HG02852 (cell line): ENCODE data around the gene GRB7.
"Not testable (repeated sequence)": the region's sequence is repeated elsewhere in the genome, so short reads cannot be mapped to it uniquely, and the experiment has no call there.

Experiments
- ATAC-seq: cut with Tn5 transposase; IDR thresholded peaks from one replicate; pipeline ENCODE4 v1.9.1; 2021; ENCODE audit warnings: mild to moderate bottlenecking, moderate library complexity; ENCODE audit not compliant: unreplicated experiment

GRB7 gene

DNA sequence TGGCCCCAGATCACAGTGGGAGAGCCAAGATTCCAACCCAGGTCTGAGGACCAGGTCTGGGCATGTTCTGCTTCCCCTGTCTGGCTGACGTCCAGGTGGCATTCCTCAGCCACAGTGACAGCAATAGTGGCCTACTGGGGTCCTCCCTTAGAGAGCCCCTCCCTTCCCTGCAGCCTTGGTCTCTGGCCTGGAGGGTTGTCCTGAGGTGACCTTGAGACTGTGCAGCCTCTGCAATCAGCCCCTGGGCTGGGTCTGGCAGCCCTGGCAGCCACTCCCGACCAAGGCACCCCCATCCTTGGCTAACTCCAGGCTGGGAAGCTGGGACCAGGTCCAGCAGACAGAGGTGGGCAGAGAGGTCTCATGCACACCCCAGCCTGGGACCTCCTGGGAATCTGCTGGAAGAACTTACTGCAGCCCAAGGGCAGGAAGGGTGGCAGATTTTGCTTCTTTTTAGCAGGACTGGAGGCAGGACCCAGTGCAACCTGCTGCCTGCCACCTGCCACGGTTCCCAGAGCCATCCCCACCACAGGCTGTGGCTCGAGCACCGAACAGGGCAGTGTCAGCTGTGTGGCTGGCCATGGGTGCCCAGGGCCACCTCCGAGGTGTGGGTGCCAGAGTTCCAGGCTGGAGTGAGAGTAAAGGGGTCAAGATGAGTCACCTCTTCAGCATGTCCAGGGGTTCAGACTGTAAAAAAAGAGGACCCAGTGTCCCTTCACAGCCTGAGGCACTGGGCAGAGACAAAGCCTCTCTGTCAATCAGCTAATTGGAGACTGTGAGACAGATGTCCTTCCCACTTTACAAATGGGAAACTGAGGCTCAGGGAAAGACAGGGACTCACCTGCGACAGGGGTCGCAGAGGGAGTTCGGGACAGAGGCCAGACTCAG is 12.6 kb downstream of the GRB7 start:
- no peak for ATAC-seq

DNA sequence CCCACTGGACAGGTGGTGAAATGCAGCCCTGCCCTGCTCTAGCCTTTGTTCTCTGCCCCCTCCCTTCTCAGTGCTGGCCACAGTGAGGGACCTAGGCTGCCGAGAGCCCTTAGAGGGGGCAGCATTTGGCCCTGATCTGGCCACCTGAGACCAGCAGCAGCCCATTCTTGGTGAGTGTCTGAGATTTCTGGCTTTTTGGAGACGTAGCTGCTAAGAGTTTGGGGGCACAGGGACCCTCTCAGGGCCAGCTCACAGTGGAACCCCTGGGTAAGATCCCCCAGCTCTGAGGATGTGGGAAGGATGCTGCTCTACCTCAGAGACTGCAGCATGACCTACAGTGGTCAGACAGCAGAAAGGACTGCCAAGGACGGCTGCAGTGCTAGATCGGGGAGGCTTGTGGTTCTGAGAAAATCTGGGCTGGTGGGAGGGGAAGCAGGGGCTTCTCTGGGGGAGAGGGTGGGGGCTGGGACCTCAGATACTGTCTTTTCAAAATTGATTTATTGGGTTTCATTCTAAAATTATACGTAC is 13.3 kb downstream of the GRB7 start:
- ATAC-seq = no peak

DNA sequence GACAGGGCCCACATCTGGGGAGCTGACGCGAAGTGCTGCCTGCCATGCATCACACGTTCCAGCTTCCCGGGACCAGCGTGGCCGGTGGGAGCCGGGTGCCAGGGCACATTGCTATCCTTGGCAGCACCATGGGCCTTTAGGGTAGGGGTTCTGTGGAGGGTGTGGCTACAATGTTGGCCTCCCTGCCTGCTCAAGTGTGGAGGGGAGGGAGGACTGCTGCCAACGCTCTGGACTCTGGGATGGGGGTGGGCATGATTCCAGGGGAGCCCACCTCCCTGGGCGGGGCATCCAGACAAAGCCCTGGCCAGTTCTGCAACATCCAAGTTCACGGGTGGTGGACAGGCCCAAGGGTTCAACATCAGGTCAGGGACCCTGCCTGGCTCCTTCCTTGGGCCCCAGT is 13.9 kb downstream of the GRB7 start:
- ATAC-seq = no peak

DNA sequence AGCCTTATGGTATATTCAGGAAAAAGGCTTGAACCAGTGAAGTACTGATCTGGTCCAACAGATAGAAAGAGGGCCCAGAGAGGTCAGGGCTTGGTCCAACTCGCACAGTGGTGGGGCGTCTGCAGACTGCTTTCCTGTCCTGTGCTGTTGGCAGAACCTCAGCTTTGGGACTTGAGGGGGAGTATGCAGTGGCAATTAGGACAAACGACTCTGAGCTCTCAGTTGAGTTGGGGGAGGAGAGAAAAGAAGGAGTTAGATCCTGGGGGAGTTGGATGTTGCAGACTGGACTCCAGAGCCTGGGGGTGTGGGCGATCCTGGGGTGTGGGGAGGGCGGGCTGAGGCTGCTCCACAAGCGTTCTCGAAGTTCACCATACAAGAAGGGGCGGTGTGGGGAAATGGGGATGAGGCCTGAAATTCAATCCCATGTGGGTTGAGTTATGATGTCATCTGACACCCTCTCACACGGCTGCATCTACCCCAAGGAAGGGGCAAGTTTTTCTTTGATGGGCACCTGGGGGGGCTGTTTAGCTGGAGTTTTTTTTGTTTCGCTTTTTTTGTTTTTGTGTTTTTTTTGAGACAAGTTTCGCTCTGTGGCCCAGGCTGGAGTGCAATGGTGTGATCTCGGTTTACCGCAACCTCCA is 14.6 kb downstream of the GRB7 start:
- no peak for ATAC-seq

DNA sequence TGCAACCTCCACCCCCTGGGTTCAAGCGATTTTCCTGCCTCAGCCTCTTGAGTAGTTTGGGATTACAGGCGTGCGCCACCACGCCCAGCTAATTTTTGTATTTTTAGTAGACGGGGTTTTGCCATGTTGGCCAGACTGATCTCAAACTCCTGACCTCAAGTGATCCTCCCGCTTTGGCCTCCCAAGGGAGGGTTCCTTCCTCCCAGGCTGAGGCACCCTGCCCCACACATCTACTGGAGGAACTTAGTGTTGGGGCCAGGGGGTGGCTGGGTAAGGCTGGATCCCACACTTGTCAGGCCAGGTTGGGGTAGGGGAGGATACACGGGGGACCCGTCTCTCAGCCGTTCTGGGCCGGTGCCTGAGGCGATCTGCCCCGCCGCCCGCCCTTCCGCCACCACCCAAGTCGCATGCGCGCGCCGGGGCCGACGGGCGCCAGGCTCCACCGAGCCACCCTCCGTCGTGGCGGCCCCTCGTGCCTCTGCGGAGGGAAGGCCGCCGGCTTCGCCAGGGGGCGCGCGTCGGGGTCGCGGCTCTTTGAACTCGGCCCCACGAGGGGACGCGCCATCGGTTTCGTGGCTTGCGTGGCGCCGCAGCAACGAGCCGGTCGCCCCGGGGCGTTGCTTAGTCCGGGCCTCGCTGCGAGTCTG is 15.9 kb downstream of the GRB7 start:
- ATAC-seq = peak; percentile 18

DNA sequence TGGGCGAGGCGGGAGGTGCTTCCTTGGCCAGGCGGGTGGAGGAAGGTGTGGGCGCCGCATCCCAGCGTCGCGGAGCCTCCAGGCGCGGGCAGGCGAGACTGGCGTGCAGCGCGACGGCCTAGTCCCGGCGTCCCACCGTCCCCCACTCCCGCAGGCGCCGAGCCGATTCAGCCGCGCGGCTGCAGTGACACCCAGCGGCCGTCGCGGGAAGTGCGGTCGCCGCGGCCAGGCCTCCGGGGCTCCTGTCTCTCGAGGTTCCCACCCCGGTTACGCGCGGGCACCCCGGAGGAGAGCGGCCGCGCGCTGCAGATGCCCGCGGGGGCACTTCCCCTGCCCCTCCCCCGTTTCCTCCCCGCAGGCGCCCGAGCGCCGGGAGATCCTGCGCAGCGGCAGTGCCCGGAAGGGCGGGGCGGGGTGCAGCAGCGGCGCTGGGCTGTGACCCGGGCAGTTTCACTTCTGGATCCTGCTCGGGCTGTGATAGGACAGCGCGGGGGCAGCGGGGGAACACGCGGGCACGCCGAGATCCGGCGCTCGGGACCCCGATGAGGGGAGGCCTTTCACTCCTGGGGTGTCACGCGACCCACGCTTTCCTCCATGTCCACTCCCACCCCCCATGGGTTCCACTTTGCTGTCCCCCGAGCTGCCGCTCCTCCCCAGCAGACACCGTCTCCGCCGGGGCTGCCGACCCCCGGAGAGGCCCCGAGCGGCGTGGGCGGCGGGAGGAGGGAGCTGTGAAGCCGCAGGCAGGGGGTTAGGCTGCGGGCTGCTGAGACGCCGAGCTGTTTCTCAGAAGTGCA is 16.6 kb downstream of the GRB7 start:
- peak; percentile 54 for ATAC-seq

DNA sequence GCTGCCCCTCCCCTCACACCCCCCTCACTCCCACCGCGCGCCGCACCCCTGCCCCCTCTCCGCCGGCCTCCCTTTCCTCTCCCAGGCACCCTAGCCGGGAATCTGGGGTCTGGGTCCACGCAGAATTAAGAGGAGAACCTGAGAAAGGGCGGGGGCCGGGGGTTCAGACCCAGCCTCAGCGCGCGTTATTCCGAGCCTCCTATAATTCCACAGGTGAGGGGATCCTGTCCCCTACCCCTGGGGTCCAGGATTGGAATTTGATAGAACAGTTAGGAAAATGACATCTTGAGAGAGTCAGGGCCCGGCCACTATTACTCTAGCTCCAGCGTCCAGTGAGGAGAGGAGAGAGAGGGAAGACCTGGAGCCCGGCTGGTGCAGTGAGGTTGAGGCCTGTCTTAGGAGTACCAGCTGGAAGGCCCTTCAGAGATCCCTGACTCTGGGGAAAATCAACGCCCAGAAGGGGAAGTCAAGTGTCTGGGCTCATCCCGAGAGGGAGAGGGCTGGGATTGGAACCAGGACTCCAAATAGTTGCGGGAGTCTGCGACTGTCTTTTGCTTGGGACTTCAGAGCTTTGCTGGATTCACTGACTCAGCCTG is 17.3 kb downstream of the GRB7 start:
- no peak for ATAC-seq

DNA sequence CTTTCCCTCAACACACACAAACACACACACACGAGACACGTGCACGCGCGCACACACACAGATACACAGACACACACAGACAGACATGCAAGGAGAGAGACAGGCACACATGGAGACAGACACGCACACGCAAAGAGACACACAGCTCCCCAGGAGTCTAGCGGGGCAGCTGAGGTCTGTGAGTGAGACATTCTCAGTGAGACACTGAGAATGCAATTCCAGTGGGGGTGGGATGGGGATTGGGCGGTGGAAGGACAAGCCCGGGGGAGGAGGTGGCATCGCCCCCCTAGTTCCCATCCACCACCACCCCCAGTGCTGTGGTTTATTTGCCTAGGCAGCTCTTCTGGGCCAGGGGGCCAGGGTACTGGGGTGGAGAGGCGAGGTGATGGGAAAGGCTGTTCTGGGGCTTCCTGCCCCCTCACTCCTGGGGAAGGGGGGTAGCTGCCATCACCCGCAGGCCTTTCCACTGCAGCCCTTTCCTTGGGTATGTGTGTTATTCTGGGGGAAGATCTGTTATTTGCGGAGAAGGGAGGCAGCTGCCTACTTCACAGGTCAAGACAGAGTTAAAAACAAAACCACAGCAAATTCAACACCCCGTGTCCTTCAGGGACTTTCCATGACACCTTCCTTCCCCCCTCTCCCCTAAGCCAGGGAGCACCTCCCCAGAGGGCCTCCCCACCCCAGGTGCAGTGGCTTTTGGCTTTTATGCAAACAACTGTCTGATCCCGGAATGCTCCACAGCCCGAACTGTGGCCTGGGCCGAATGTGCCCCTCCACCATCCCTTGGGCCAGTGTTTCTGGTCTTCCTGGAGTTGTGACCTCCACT is 18.0 kb downstream of the GRB7 start:
- ATAC-seq = peak; percentile 18

DNA sequence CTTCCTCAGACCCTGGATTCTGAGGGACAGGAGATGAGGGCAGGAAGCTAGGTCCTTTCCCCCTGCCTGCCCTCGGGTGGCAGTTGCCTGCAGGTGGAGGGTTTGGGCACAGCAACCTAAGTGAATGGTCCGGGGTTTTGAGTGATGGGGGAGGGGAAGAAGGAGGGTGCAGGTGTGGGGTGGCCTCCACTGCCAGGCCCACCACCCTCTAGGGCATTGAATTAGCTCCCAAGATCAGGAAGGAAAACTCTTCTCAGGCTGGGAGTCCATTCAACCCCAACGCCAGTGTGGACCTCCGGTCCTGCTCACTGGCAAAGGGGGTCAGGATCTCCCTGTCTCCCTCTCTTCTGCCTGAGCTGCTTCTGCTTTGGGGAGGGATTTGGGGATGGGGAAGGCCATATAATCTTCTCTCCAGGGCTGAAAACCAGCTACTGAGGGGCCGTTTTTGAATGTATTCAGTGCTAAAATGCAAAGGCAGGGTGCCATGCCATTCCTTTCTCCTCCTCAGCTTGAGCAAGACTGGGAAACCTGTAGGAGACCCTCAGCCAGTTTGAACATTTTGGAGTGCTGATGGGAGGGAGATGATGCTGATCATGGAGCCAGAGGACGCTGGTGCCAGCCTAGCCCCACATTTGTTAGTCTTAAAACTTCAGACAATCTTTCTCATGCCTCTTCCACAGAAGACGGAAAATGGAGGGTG is 18.8 kb downstream of the GRB7 start:
- no peak for ATAC-seq

DNA sequence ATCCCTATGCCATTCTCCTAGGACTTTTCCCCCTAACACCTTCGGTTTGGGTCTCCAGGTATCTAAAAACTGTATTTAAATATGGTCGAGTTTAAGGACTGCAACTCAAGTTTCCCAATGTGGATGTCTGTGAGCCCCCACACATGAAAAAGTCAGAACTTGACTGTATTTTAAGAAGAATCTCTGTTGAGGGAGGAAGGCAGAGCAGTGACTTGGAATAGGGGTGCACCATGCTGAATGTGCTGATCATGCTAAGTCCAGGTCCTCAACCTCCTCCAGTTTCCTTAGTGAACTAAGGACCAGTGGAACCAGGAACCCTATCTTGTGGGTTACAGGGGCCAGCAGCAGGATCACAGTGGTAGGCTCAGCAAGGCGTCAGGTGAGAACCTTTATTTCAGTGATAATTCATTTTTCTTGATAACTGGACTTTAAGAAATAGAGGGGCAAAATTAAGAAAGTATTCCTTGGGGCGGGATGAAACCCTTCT is 19.5 kb downstream of the GRB7 start:
- no peak for ATAC-seq

DNA sequence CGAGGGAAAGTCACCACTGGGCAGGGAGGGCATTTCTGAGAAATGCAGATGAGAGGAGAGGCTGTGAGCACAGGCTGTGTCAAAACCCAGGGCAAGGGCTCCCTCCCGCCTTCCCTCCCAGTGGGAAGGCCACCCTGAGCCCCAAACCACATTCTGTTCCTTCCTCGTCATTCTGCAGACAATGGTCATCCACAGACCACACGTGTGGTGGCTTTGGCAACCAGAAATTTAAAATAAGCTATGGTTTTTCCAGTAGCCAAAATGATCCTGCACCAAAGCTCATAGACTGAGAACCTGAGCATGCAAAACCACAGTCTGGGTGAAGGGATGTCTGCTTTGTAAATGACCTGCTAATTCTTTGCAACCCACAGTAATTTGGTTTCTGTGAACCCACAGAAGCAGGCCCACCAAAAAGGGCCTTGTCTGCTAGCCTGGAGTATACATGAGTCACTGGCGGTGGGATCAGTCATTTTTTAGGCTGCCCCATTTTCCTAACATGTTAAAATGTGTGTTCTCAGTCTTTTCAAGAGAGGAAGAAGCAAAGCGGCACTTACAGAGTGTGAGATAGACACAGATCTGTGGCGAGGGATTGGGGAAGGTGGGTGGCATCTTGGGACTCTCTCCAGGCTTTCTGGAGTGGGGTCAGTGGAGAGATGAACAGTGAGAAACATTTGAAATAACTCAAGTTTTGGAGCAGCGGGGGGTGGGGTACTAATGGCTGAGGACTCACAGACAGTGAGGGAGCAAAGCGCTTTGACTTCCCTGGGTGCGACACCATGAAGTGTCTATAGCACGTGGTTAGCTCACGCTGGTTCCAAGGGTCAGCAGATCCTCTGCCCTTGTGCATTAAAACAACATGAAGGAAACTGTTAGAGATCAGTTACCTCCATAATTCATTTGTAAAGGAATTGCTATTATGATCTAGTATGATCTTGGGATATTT is 20.5 kb downstream of the GRB7 start:
- no peak for ATAC-seq

DNA sequence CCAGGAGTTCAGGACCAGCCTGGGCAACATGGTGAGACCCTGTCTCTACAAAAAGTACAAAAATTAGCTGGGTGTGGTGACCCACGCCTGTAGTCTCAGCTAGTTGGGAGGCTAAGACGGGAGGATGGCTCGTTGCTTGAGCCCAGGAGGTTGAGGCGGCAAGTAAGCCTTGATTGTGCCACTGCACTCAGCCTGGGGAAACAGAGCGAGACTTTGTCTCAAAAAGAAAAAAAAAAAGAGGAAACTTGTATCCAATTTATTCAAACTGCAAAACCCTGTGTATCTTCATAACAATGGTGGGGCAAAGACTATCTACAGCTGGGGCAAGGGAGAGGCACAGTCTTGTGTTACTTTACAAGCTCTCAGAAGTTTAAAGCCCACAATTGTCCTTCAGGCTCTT is 21.5 kb downstream of the GRB7 start:
- no peak for ATAC-seq

DNA sequence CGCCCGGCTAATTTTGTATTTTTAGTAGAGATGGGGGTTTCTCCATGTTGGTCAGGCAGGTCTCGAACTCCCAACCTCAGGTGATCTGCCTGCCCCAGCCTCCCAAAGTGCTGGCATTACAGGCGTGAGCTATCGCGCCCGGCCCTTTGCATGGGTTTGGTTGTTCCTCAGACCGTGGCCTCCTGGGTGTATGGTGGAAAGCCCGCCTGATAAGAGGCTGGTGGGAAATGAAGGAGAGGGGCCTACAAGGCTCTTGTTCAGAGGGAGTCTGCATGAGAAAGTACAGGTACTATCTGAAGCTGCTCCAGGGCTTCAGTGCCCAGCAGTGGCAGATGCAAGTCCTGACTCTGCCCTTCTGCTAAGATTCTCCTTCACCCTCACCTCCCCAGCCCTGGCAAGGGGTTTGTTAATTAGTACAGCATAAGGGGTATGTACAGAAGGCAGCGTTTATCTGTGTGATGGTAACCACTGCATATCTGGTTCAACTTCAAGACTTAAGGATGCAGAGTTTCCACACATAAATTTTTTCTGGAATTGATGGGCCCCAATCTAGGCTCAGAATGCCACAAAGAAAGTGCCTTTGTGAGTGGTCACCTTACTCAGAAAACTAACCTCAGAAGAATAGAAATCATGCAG is 24.2 kb downstream of the GRB7 start:
- no peak for ATAC-seq

DNA sequence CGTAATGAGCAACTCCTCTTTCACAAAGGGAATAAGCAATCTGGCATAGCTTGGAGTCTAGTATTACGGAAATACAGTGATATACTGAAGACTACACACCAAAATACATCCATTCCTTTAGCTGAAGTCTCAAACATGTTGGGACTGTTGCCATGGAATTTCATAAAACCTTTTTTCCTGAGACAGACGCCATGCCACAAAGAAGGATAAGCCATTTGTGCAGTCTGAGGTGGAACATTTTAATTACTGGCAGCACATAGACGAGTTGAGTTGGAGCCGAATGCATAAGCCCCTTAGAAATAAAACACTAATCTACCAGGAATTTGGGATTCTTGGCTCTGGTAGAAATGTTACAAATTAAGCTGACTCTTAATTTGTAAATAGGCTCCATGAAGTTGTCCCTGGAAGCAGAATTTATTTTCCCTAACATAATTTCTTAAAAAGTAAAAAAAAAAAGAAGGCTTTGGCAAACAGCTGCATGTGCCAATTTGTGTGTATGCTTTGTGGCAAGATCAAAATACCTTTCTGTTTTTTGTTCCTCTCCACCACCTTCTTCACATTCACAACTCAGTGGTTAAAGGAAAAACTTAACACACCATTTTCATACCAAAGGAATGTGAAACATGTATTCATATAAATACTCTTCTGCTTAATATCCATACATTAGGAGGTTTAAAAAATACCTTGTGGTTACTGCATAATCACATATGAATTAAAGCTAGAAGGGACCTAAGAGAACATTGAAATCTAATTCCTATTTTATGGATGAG is 25.5 kb downstream of the GRB7 start:
- ATAC-seq = no peak

DNA sequence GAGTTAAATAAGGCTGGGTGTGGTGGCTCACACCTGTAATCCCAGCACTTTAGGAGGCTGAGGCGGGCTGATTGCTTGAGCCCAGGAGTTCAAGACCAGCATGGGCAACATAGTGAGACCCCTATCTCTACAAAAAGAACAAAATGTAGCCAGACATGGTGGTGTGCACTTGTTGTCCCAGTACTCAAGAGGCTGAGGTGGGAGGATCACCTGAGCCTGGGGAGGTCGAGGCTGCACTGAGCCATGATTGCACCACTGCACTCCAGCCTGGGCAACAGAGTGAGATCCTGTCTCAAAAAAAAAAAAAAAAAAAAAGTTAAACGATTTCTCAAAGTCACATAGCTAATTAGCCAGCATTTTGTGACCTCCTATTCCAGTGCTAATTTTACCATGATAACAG is 26.4 kb downstream of the GRB7 start:
- not testable (repeated sequence) for ATAC-seq

DNA sequence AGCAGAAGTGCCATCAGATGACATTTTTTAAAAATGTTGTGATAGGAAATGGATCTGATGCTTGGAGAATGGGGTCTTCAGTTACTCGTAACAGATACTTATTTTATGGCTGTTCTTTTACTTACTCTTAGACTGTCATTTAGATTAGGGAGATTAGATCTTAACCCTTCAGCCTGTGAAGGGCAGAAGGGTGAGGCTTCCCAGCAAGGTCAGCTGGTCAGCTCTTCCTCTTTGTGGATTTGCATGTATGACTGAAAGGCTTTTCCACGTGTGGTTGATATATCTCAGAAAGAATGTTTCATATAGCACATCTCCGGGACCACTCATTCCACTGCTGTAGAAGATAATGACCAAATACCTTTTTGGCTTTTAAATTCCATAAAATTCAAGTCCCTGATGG is 27.4 kb downstream of the GRB7 start:
- ATAC-seq = no peak

DNA sequence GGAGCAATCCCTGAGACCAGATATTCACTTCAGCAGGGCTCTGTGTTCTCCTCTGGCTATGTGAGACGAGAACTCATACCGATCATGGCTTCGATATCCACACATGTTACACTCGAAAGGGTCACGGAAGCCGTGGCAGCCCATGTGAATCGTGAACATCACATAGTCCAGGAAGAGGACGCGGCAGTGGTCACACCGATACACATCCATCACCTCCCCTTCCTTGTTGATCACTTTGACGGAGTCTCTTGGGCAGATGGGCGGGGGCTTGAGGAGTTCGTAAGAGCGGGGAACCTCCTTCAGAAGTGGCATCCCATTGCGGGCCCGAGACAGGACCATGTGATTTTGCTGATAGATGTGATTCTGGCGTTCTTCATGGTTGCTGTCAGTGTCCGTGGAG is 28.0 kb downstream of the GRB7 start:
- ATAC-seq = no peak
